Activated naive CD4-positive, alpha-beta T cell treated with anti-CD3 and anti-CD28 coated beads, Interleukin-2, amount 50 U/mL, for 24 hours (primary cell): Measurements from ENCODE around the gene KDM4F.

Experiments
- H3K27ac Mint-ChIP-seq: one replicate; pipeline ENCODE4 v1.8.0; 2021; ENCODE audit warnings: mild to moderate bottlenecking, mixed read lengths
- H3K27me3 Mint-ChIP-seq: one replicate; pipeline ENCODE4 v1.8.0; 2021; ENCODE audit warnings: mixed read lengths
- H3K36me3 Mint-ChIP-seq: one replicate; pipeline ENCODE4 v1.8.0; 2021; ENCODE audit warnings: mixed read lengths
- H3K4me1 Mint-ChIP-seq: one replicate; pipeline ENCODE4 v1.8.0; 2021; ENCODE audit warnings: mixed read lengths
- H3K4me3 Mint-ChIP-seq: one replicate; pipeline ENCODE4 v1.8.0; 2021; ENCODE audit warnings: mild to moderate bottlenecking, mixed read lengths
- H3K9me3 Mint-ChIP-seq: one replicate; pipeline ENCODE4 v1.8.0; 2021; ENCODE audit warnings: mixed read lengths

KDM4F gene

DNA sequence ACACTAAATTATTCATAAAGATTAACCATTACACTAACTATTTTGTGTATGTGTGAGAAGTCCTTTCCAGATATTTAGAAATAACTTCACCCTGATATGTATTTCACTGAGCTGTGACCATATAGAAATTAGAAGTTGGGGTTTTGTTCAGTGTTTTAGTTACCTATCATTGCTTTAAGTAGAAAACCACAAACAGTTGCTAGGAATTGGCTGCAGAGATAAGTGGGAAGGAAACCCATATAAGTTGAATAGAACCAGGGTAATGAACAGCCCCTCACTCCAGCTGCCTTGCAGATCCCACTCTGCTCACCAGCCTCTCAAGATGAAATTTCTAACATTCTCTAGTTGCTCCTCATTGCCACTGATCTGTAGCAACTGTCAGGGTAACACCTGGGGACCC, 27.8 kb downstream of the KDM4F start:
- no peak overlapping the region for H3K4me3 Mint-ChIP-seq
- no peaks in the 10 kb centered on the region for H3K36me3 Mint-ChIP-seq
- H3K9me3 Mint-ChIP-seq, result no peaks in the 10 kb centered on the region
- H3K27me3 Mint-ChIP-seq, result no peaks in the 10 kb centered on the region
- no peak overlapping the region for H3K27ac Mint-ChIP-seq
- peaks cover 15% of the 10 kb centered on the region for H3K4me1 Mint-ChIP-seq

DNA sequence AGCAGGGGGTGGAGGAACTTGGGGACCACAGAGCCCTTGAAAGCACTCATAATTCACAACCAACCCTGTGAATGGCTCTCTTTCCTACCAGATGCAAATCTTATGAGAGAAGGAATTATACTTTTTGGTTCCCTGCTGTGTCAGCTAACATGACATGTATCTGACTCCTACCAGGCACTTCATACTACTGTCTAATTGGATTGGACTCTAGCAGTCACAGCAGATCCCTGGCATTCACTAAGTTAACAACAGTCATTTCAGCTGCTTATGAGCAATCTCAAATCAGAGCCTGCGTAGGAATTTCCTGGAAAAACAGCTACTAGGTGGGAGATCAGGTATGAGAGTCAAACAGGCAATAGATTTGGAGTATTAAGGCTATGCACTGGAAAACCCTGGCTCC, 29.3 kb downstream of the KDM4F start:
- H3K27ac Mint-ChIP-seq, result no peak overlapping the region
- H3K36me3 Mint-ChIP-seq, result no peaks in the 10 kb centered on the region
- no peak overlapping the region for H3K4me3 Mint-ChIP-seq
- no peaks in the 10 kb centered on the region for H3K9me3 Mint-ChIP-seq
- H3K4me1 Mint-ChIP-seq, result peaks cover 19% of the 10 kb centered on the region
- no peaks in the 10 kb centered on the region for H3K27me3 Mint-ChIP-seq

DNA sequence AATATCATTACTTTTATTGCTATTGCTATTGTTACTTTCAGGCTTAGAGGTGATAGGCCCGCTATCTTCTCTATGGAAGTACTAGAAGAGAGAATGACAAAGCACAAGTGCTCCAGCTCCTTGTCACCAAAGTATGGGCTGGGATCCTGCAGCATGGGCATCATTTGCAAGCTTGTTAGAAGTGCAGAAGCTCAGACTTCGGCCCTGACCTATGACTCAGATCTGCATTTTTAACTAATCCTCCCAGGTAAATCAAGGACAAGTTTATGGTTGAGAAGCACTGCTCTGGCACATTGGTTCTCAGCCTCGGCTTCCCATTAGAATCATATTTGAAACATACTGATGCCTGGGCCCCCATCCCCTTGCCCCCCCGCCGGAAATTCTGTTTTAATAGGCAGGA, 31.8 kb downstream of the KDM4F start:
- peaks cover 40% of the 10 kb centered on the region for H3K4me1 Mint-ChIP-seq
- no peak overlapping the region for H3K4me3 Mint-ChIP-seq
- no peak overlapping the region for H3K27ac Mint-ChIP-seq
- no peaks in the 10 kb centered on the region for H3K27me3 Mint-ChIP-seq
- H3K36me3 Mint-ChIP-seq, result no peaks in the 10 kb centered on the region
- H3K9me3 Mint-ChIP-seq, result no peaks in the 10 kb centered on the region

DNA sequence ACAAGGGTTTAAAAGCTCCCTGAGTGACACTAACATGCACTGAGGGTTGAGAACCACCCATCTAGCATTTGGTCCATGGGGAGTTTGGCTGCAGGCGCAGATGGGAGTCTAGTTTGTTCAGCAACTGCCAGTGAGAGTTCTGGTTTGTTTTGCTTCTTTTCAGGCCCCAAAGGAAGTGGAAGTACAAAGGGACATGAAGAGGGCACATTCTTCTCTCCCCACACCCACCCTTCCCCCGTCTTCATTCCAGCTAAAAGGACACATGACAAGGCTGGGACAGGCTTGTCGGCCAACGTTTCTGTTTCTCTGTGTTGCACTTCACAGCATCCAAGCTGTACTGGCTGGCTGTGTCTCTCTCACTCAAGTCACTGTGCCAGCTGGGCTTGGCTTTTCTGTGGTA, 32.2 kb downstream of the KDM4F start:
- H3K4me3 Mint-ChIP-seq, result no peak overlapping the region
- no peaks in the 10 kb centered on the region for H3K27me3 Mint-ChIP-seq
- no peaks in the 10 kb centered on the region for H3K9me3 Mint-ChIP-seq
- H3K36me3 Mint-ChIP-seq, result no peaks in the 10 kb centered on the region
- peak overlapping the region; percentile 30 for H3K27ac Mint-ChIP-seq
- peaks cover 38% of the 10 kb centered on the region for H3K4me1 Mint-ChIP-seq

DNA sequence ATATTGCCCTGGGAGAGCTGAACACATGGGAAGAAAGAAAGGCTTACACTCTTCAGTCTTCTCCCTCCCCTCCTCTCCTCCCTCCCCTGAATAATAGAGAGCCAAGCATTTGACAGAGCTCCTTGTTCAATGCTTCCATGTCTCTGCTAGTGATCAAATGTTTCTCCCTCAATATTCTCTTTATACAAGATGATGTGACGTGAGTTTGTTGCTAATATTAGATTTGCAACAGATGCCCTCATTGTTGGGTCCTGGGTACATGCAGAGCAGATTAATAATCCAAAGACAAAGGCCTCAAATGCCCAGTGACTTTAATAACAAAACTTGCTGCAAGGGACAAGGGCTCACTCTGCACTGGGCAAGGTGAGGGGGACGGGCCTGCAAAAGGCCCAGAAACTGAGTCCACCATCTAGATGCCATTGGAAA, 33.4 kb downstream of the KDM4F start:
- Mint-ChIP-seq H3K4me3 (no peak overlapping the region), H3K4me1 (peaks cover 34% of the 10 kb centered on the region), H3K27me3 (no peaks in the 10 kb centered on the region), H3K36me3 (no peaks in the 10 kb centered on the region), H3K27ac (peak overlapping the region; percentile 91), H3K9me3 (no peaks in the 10 kb centered on the region)

DNA sequence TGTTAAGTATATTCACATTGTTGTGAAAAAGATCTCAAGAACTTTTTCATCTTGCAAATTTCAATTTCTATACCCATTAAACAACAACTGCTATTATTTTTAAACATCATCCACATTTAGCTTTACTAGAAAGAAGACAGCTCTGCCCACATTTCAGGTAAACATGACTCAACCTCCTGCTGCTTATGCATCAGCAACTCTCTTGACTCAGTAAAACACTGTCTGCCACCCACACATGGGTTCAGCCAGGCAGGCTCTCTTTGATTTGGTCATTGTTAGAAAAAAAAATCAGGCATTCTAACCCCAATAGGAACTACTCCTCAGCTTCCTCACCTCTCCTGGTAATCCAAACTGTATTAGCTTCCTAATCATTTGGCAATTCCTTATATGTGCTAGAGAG, 35.3 kb downstream of the KDM4F start:
- Mint-ChIP-seq H3K4me3 (peak overlapping the region; percentile 8), H3K27ac (peak overlapping the region; percentile 97), H3K27me3 (no peaks in the 10 kb centered on the region), H3K36me3 (no peaks in the 10 kb centered on the region), H3K4me1 (peaks cover 48% of the 10 kb centered on the region), H3K9me3 (no peaks in the 10 kb centered on the region)

DNA sequence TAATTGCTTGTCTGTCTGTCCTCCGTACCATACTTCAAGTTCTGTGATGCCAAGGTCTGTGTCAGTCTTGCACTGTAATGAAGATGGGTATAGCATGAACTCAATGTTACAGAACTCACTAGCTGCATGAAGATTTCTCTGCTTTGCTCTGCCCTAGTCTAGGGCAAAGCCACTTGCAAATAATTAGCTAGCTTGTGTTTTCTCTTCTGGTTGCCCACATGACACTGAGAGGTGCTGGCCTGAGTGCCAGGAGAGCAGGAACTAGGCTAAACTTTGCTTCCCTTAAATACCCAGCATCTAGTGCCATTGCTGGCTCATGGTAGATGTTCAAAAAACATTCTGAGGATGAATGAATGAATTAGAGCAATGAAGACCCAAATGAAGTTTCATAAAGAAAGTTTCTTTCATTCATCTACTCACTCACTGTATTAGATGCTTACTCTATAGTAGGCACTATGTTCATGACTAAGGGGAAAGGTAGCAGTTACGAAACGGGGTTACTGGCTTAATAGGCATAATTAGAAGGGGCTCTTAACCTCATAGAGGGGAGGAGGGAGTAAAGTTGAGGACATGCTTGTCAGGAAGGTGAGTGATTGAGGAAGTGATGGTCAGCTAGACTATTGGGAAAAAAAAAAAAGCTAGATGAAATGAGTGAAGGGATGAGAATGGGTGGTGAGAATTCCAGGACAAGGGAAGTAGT, 36.0 kb downstream of the KDM4F start:
- peaks cover 48% of the 10 kb centered on the region for H3K4me1 Mint-ChIP-seq

DNA sequence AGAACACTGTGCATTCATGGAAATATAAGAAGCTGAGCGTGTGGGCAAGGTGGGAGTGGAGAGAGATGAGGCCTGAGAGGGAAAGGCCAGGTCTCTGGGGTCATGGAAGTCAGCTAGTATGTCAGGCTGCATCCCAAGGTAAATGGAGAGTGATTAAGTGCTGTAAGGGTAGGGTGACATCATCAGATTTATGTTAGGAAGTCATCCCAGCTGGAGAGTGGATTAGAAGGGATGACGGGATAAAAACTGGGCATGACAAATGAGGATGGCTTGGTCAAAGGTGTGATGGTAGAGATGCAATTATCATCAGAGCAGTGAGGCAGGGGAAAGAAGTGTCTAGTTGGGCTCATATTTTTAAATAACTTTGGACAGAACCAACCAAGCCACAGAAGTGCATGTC, 36.9 kb downstream of the KDM4F start:
- peaks cover 57% of the 10 kb centered on the region for H3K4me1 Mint-ChIP-seq
- no peaks in the 10 kb centered on the region for H3K27me3 Mint-ChIP-seq
- H3K27ac Mint-ChIP-seq, result no peak overlapping the region
- H3K4me3 Mint-ChIP-seq, result no peak overlapping the region
- no peaks in the 10 kb centered on the region for H3K9me3 Mint-ChIP-seq
- no peaks in the 10 kb centered on the region for H3K36me3 Mint-ChIP-seq

More for the DNA sequence above, 36.0 kb downstream of the KDM4F start:
- Mint-ChIP-seq H3K4me3 (no peak overlapping the region), H3K27ac (peak overlapping the region; percentile 38), H3K36me3 (no peaks in the 10 kb centered on the region), H3K9me3 (no peaks in the 10 kb centered on the region), H3K27me3 (no peaks in the 10 kb centered on the region)

DNA sequence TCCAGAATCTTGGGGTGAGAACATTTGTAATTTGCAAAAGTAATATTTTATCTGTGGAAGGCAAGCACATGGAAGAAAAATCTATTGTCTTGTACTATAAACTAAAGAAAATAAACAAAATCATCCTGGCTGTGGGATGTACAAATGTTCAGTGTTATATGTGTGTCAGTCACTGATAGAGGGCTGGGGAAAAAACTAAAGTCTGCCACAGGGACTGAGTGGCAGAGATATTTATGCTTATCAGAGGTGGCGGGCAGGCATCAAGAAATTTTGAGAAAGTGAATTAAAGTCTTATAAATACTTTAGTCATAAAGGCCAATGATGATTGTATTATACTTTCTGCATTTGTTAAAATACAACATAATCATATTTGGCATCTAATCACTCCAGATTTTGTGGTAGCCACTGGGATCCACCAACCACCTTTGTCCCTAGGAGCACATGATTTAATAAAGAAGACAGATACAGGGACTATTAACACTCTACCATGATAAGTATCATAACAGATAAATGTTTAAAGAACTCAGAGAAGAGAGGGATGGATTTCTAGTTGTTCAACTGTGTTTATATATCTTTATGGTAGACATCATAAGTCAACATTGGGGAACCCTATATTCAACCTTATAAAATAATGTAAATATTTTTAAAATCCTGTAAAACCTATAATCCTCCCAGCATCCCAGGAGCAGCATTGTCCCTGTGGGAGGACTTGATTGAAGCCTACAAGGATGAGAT, 37.8 kb downstream of the KDM4F start:
- Mint-ChIP-seq H3K4me1 (peaks cover 62% of the 10 kb centered on the region), H3K27ac (peak overlapping the region; percentile 60), H3K4me3 (no peak overlapping the region)

DNA sequence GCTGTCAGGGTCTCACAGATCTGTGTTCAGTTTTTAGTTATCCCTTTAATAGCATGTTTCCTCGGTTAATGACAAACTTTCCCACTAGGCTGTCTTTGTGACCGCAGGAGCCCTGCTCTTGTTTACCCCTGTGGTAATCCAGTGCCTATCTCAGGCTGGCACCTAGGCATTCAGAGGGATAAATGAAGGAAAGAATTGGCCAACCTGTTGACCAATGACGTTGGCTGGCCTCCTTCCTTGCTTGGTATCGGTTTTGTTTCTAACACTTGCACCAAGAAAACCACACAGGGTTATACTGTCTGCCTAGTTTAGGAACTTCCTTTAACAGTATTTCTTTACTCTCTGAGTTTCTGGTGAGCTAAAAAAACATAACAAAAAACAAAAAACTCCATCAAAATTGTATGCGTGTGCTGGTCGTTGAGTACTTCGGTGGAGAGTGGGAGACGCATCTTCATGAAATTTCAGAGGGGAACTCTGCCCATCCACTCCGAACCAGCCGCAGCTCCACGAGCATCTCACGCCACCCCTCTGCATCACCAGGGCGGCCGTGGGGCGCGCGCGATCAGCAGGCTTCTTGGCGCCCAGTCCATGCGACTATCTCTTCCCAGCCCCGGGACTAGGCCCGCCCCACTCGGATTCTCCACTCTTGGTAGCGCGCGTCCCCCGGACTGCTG, 39.9 kb downstream of the KDM4F start:
- peaks cover 65% of the 10 kb centered on the region for H3K4me1 Mint-ChIP-seq
- no peaks in the 10 kb centered on the region for H3K9me3 Mint-ChIP-seq

More for the DNA sequence above, 37.8 kb downstream of the KDM4F start:
- Mint-ChIP-seq H3K9me3 (no peaks in the 10 kb centered on the region), H3K36me3 (no peaks in the 10 kb centered on the region), H3K27me3 (no peaks in the 10 kb centered on the region)

DNA sequence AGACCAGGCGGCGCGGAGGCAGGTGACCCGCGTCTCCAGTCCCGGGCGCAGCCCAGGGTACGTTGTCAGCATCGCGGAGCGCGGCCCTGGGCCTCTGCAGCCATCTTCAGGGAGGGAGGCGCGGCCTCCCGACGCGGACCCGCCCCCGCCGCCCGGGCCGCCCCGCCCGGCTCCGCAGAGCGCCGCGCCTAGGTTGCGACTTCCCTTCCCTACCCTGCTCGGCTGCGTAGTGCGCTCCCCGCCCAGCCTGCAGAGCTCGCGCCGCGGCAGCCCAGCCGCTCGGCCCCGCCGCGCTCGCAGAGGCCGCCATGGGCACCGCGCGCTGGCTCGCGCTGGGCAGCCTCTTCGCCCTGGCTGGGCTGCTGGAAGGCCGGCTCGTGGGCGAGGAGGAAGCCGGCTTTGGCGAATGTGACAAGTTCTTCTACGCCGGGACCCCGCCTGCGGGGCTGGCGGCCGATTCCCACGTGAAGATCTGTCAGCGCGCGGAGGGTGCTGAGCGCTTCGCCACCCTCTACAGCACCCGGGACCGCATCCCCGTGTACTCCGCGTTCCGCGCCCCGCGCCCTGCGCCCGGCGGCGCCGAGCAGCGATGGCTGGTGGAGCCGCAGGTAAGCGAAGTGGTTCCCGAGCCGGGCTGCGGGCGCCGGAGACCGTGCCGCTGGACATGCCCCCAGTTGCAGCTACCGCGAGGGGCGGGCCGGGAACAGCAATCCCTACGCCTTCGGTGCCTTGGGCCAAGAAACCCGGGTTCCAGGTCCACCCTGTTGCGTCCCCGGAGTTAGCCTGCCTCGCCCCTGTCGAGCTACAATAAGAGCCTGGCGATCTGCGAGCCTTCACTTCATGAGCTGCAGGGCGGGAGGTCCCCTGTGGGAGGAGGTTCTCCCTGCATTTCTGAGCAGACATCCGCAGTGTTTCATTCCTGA, 40.7 kb downstream of the KDM4F start, which contains the start of gene ENDOD1:
ENDOD1 (plus strand) TSS at position 227 of the 923 bp plus-strand sequence; CDS start at position 309, 82 bp downstream.
- Mint-ChIP-seq H3K27ac (peak within 1 kb of the TSS; percentile 95), H3K4me3 (peak within 1 kb of the TSS; percentile 94), H3K27me3 (no peaks in the 10 kb centered on the region), H3K9me3 (no peaks in the 10 kb centered on the region), H3K4me1 (peaks cover 64% of the 10 kb centered on the region), H3K36me3 (no peaks in the 10 kb centered on the region)

More for the DNA sequence above, 39.9 kb downstream of the KDM4F start:
- Mint-ChIP-seq H3K27me3 (no peaks in the 10 kb centered on the region), H3K4me3 (peak overlapping the region; percentile 88), H3K36me3 (no peaks in the 10 kb centered on the region), H3K27ac (peak overlapping the region; percentile 95)

DNA sequence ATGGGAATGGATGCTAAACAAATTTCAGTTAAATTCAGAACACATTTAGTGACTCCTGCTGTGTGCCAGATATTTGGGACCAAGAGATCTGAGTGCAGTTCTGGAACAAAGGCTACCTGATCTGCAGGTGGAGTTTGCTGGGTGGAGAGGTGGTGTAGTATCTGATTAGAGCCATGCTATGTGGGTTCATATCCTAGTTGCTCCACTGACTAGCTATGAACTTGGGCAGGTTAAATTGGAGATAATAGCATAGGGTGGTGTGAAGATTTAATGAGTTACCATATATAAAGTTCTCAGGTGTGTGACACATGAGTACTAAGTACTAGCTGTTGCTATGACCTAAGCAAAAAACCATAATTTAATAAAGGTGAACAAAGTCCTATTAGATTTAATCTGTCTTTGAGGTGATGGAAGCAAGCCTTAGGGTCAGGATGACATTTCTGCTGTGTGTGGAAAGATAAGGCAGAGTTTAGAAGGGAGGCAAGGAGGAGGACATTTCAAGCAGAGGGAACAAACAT, 42.5 kb downstream of the KDM4F start:
- Mint-ChIP-seq H3K9me3 (no peaks in the 10 kb centered on the region), H3K4me1 (peaks cover 74% of the 10 kb centered on the region), H3K36me3 (peaks cover 1% of the 10 kb centered on the region), H3K27me3 (no peaks in the 10 kb centered on the region), H3K4me3 (peak overlapping the region; percentile 94), H3K27ac (no peak overlapping the region)

DNA sequence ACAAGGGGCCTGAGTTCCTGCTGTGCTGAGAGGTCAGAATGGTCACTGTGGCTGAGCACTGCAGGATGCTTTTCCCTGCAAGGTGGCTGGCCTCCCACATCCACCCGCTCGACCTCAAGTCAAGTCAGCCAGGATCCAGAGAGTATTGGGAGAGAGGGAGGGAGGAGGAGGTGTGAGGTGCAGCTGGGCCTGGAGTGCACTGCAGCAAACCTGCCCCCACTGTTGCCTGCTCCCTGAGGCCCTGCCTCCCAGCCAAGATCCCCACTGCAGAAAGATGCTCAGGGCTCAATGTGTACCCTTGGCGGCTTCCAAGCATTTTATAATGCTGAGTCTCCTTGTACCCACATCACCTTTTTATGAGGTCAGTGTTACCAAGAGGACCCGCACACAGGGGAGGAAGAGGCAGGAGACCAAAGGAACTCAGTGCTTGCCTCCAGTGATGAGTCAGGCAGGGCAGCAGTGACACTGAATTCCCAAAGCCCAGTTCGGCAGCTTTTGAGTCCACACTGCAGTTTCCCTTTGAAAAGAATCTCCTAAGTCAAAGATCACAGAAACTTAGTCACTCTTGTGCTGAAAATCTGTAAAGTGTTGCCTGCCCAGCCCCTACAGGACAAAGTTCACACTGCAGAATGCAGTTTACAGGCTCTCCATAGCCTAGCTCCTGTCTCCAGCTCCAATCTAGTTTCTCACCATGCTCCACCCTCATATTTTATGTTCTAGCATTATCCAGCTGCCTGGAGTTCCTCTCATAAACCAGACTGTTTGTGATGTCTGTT, 43.5 kb downstream of the KDM4F start:
- Mint-ChIP-seq H3K36me3 (peaks cover 7% of the 10 kb centered on the region), H3K27ac (peak overlapping the region; percentile 57), H3K27me3 (no peaks in the 10 kb centered on the region), H3K4me3 (peak overlapping the region; percentile 1), H3K9me3 (no peaks in the 10 kb centered on the region), H3K4me1 (peaks cover 84% of the 10 kb centered on the region)

DNA sequence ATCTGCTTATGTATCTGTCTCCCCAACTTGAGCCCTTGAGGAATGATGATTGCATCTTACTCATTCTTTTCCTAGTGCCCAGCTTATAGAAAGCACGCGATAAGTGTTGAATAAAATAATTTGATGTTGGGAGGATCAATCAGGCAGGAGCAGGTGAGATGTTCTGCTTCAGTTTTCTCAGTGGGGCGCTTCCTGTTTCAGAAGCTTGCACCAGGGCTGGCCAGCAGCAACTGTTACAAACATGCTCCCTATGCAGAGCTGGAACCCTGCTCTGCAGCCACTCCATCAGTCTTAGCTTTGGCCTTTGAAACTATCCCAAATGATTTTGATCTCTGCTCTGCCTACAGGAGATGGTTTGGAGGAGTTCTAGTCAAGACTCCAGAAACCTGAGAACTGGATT, 44.3 kb downstream of the KDM4F start:
- Mint-ChIP-seq H3K27me3 (no peaks in the 10 kb centered on the region), H3K36me3 (peaks cover 12% of the 10 kb centered on the region), H3K4me1 (peaks cover 79% of the 10 kb centered on the region), H3K4me3 (peak overlapping the region; percentile 37), H3K9me3 (no peaks in the 10 kb centered on the region), H3K27ac (no peak overlapping the region)
